ENCODE results near the gene UBE2E2.

UBE2E2 gene

DNA sequence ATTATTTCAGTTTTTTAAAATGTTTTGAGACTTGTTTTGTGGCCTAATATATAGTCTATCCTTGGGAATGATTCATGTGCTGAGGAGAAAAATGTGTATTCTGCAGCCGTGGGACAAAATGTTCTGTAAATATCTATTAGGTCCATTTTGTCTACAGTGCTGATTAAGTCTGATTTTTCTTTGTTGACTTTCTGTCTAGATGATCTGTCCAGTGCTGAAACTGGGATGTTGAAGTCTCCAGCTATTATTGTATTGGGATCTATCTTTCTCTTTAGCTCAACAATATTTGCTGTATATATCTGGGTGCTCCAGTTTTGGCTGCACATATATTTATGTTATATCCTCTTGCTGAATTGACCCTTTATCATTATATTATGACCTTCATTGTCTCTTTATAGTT lies 85.2 kb downstream of the UBE2E2 start:
- no peak for DNase-seq

- no peak for DNase-seq
Measured at GRCh38 chr3:23288715-23289114, 85.6 kb downstream of the UBE2E2 start.

DNA sequence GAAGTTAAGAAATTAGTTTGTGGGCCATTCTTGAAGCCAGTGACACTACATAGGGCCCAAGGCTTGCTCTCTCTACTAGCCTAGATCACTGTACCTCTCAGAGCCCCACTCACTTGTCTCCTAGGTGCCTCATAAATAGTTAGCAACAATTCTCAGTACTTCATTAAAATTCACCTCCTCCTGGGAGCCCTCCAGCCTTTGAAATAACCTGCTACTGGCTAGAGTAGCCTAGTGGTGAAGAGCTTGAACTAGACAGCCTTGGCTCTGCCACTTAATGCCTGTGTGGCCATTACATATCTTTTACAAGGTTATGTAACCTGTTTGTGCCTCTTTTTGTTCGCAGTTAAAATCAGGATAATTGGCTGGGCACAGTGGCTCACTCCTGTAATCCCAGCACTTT lies 89.3 kb downstream of the UBE2E2 start:
- DNase-seq: no peak

- no peak for DNase-seq
Measured at GRCh38 chr3:23294770-23295387, 91.8 kb downstream of the UBE2E2 start.

DNA sequence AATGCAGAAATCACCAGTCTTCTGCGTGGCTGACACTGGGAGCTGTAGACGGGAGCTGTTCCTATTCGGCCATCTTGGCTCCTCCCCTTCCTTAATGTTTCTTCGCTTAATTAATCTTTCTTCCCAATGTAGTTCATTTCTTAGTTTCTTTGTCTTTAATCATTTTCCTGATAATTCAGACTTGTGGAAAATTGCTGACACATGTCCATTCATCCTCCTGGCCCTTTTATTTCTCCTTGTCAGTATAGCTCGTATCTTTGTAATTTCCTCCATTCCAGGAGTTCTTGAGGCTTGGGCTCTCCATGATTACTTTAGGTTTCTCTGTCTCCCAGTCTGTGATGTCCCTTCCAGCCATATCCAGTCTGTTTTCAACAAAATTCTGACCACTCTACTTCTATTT lies 98.7 kb downstream of the UBE2E2 start:
- DNase-seq: no peak

- DNase-seq: no peak
Measured at GRCh38 chr3:23302271-23302670, 99.1 kb downstream of the UBE2E2 start.

GRCh38 chr3:23303601-23304217 lies 100.6 kb downstream of the UBE2E2 start:
- no peak for DNase-seq

DNA sequence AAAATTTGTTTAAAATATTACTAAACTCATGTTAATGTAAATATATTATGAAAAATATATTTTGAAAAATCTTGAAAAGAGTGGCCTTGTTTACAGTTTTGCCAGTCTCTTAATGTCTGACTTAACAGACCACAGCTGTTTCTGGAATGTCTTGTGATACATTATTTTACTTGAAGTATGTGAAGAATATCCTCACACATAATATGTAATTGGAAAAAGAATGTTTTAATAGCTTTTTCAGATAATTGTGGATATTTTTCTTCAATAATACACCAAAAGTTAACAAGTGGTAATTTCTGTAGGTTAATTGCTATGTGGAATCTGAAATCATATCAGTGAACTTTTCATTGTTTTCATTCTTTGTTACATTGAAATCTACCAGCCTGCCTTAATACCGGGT lies 101.3 kb downstream of the UBE2E2 start:
- no peak for DNase-seq

- DNase-seq: no peak
Measured at GRCh38 chr3:23308986-23309625, 106.0 kb downstream of the UBE2E2 start.

DNA sequence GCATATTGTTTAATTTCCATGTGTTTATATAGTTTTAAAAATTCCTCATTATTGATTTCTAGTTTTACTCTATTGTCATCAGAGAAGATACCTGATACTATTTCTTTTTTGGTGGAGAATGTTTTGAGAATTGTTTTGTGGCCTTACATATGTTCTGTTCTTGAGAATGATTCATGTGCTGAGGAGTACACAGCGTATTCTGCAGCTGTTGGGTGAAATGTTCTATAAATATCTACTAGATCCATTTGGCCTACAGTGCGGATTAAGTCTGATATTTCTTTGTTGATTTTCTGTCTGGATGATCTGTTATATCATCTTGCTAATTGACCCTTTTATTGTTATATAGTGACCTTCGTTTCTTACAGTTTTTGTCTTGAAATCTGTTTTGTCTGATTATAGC lies 109.7 kb downstream of the UBE2E2 start:
- no peak for DNase-seq

GRCh38 chr3:23314981-23315762 lies 112.0 kb downstream of the UBE2E2 start:
- no peak for DNase-seq

DNA sequence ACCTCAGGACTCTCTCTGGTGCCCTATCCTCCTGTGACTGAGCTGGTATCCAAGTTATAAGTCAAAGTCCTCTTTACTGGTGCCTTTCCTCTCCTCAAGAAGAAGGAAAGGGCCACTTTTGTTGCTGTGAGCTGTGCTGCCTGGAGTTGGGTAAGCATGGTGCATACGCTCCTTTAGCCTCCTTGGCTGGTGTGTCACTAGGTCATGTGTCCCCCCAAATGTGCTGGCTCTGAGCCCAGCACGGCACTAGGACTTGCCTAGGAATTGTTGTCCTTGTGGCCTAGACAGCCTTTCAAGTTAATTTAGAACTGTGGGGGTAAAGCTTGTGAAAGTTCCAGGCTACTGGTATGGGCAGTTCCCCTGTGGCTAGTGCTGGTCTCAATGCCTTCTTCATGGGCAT lies 113.8 kb downstream of the UBE2E2 start:
- no peak for DNase-seq

- no peak for DNase-seq
Measured at GRCh38 chr3:23319366-23320312, 116.5 kb downstream of the UBE2E2 start.

GRCh38 chr3:23320586-23321570 lies 117.8 kb downstream of the UBE2E2 start:
- DNase-seq: no peak

DNA sequence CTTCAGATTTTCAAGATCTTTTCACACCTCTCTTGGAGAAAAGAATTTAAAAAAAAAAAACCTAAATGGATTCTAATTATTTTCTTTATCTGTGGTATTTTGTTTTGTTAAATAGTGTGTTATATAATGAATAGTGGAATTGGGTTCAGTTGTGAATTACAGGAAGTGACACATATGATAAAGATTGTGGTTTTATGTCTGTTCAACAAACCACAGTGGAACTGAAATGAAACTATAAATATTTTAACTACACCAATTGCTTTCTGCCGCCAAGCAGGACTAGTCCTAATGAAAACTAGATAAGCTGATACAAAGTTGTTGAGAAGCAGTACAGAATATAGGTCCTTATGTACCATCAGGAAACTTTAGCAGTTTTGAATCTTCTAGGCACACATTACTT lies 121.6 kb downstream of the UBE2E2 start:
- DNase-seq: no peak

DNA sequence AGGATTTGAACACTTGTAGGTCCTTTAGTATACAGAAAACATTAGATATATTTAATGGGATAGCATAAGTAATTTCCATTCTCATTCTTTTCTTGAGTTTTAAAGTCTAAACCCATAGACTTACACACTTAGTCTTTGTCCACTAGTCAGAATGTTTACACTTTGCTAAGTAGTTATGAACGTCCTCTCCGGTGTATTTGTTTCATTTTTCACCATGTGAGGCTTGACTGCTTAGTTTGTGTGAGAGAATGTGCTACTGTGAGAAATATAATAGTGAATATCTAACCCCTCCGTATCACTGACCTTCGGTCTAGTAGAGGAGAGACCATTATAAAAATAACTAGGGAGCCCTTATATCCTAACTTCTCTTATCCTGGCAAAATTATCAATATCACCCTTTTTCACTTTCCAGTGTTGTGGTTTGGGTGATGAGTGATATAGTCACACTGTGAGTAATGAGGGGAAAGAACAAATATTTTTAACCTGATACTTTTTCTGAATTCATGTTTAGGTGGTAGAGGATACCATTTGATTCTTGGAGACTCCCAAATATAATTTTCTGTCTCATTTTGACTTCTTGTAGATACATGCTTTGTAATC lies 122.4 kb downstream of the UBE2E2 start:
- no peak for DNase-seq

DNA sequence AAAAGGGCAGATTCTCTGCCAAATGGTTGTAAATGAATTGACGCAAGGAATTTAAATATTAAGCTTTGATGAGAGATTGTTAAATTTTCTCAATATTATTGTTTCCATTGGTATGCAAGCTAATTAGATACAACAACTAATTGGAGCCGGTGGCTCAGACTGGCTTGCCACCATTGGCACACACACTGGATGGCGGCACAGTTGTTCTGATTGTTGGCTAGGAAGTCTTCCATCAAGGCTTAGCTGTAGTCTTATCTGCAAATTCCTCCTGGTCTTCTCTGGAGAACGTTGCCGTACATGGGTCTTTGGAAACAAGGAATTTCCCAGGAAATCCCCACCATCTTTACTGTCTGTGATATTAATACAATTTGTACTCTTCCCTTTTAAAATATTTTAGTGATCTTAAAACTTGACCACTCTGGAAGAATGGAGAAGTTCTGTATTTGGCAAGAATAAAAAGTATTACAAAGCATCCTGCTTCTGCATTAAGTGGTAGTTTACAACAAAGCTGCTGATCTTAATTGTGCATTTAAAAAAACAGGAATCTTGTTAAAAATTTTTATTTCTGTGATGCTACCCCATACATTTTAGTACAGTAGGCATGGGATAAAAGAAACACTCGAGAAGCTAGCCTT lies 126.5 kb downstream of the UBE2E2 start:
- no peak for DNase-seq

- DNase-seq: no peak
Measured at GRCh38 chr3:23330568-23330967, 127.4 kb downstream of the UBE2E2 start.

DNA sequence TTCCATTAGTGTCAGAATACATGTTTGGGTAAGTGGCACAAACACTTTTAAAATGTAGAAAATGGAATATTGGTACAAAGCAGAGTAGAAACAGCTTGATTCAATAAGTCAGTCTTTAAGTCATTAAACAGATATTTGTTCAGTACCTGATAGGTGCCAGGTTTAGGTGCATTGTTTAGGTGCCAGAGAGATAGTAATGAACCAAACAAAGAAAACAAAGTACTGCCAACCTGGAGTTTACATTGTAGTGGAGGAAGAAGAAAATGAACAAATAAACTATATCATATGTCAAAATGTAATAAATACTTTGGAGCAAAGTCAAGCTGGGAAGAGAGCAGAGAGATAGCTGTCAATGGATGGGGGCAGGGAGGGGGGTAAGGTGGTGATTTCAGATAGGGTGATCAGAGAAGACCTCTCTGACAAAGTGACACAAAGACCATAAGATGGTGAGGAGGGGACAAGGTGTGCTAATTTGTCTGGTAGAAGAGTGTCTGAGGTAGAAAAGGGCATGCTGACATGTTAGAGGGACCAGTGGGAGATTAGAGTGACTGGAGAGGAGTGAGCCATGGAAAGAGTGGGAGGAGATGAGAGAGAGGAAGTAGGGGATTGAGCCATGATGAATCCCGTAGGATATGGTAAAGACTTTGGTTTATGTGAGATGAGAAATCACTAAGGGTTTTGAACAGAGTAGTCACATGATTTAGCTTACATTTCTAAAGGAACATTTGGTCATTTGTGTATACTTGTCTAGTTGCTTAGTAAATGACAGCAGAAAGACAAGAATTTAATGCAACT lies 128.2 kb downstream of the UBE2E2 start:
- DNase-seq: no peak

DNA sequence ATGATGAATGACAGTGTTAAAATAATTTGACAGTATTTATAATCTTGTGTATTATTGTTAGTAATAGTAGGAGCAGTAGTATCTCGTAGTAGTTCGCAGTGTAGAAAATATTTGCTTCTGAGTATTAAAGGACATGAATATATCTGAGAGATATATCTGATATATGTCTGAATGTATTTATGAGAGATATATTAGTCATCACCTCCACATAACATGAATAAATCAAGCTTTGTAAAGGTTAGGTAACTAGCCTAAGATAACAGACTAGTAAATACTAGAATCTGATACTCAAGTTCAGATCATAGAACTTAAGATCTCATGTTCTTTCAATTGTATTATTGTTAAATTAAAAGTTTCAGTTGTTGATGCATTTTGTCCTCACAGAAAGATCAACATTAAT lies 130.5 kb downstream of the UBE2E2 start:
- no peak for DNase-seq
